GM18861 (cell line): ENCODE measurements around the gene MRPS35.
A peak's percentile ranks its signal among the peaks of the same experiment; 100 is the strongest.

Source experiments
- ATAC-seq: cut with Tn5 transposase; IDR thresholded peaks from one replicate; pipeline ENCODE4 v1.9.1; 2021; ENCODE audit not compliant: unreplicated experiment

MRPS35 gene

GRCh38 chr12:27710592-27711316 is at the start of gene MRPS35:
Gene MRPS35, plus strand, starts transcription at chr12:27710832. Its CDS starts 12 bp downstream, at chr12:27710844.
- ATAC-seq: peak; percentile 95

- ATAC-seq: no peak
Observed at GRCh38 chr12:27665704-27666103, 44.9 kb upstream of the MRPS35 start.

DNA sequence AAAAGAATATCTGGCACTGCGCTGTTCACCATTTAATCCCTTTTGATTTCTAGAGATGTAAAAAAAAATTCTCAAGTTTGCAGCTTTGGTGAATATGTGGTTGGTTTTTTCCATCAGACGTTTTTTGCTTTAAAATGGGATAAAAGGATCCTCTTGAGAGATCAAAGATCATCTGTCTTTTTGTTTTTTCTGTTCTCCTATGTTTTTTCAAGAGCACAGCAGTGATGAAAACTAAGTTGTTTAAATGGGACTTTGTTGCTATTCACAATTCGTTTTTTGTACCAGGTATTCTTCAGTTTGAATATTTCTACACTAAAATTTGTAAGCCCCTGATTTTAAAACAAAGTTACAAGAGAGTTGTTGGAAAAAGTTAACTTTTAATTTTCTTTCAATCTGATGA is 44.1 kb upstream of the MRPS35 start:
- no peak for ATAC-seq

GRCh38 chr12:27667540-27667939 is 43.1 kb upstream of the MRPS35 start:
- ATAC-seq: no peak

GRCh38 chr12:27672051-27672450 is 38.6 kb upstream of the MRPS35 start:
- ATAC-seq: no peak

- no peak for ATAC-seq
Observed at GRCh38 chr12:27672643-27673042, 38.0 kb upstream of the MRPS35 start.

GRCh38 chr12:27673101-27673718 is 37.4 kb upstream of the MRPS35 start:
- no peak for ATAC-seq

DNA sequence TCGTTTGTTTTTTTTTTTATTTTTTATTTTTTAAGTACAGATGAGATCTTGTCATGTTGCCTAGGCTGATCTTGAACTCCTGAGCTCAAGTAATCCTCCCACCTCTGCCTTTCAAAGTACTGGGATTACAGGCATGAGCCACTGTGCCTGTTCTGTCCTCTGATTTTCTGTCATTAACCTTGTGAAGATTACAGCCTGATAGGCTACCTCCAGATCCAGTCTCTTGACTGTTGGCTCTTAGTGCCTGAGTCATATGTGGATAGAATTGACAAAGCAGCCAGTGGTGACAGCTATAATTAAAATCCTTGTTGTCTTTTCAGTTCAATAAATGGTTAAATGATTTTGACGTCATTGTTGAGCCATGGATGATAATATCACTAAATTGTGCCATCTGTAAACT is 35.6 kb upstream of the MRPS35 start:
- ATAC-seq: no peak

GRCh38 chr12:27680619-27681018 is 30.0 kb upstream of the MRPS35 start:
- ATAC-seq: no peak

GRCh38 chr12:27682534-27682933 is 28.1 kb upstream of the MRPS35 start:
- no peak for ATAC-seq

- no peak for ATAC-seq
Observed at GRCh38 chr12:27685274-27685673, 25.4 kb upstream of the MRPS35 start.

GRCh38 chr12:27686147-27686546 is 24.5 kb upstream of the MRPS35 start:
- ATAC-seq: no peak

DNA sequence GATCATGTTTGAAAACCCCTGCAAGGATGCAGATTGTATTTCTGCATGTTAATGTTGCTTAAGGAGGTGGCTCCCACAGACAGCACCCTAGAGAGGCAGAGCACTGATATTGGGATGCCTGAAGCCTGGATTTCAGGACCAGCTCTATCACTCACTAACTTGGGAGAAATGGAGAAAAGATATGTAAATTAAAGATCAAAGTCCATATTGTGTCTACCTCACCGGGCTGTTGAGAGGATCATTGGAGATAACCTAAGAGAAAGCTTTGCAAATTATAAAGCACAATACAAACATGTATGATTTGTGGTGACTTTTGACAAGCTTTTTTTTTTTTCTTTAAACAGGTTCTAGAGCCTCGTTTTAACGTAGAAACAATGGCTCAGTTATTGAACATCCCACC is 22.0 kb upstream of the MRPS35 start:
- no peak for ATAC-seq

- ATAC-seq: no peak
Observed at GRCh38 chr12:27689558-27690180, 21.0 kb upstream of the MRPS35 start.

DNA sequence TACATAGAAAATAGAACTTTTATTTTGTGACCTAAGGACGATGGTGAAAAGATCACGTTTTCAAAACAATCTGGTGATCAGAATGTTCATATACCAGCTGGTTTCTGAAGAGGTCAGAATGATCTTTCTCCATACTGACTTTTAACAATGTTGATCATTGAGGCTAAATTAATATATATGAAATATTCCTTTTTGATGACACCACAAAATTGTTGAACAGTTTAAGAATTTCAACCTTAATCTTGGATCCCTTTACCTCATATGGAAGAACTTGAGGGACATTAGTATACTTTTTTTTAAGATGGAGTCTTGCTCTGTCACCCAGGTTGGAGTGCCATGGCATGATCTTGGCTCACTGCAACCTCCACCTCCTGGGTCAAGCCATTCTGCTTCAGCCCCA is 17.2 kb upstream of the MRPS35 start:
- ATAC-seq: no peak

DNA sequence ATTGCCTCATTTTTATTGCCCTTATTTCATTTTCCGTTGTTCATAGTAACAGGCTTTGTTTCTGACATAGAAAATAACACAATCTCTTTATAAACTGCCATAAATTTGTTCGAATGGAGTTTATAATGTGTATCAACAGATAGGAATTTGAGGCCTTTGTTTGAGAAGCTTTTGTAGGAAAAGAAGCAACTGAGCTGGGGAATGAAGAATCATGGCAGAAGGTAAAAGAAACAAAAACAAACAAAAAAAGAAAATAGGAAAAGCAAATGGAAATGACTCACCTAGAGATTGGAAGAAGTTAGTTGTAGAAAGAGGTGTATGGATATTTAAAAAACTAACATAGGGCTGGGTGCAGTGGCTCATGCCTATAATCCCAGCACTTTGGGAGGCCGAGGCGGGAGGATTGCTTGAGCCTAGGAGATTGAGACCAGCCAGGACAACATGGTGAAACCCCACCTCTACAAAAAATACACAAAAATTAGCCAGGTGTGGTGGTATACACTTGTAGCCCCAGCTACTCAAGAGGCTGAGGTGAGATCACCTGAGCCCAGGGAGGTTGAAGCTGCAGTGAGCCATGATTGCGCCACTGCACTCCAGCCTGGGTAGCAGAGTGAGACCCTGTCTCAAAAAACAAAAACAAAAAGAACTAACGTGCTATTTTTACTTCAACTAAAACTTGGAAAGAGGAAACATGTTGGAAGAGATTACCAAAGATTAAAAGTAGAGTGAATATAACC is 14.9 kb upstream of the MRPS35 start:
- ATAC-seq: no peak

GRCh38 chr12:27696293-27696652 is 14.4 kb upstream of the MRPS35 start, which contains the start of gene REP15:
Gene REP15, plus strand, starts transcription at chr12:27696447. Its CDS starts 116 bp downstream, at chr12:27696563.
- ATAC-seq: no peak

- ATAC-seq: no peak
Observed at GRCh38 chr12:27696864-27697564, 13.6 kb upstream of the MRPS35 start.

DNA sequence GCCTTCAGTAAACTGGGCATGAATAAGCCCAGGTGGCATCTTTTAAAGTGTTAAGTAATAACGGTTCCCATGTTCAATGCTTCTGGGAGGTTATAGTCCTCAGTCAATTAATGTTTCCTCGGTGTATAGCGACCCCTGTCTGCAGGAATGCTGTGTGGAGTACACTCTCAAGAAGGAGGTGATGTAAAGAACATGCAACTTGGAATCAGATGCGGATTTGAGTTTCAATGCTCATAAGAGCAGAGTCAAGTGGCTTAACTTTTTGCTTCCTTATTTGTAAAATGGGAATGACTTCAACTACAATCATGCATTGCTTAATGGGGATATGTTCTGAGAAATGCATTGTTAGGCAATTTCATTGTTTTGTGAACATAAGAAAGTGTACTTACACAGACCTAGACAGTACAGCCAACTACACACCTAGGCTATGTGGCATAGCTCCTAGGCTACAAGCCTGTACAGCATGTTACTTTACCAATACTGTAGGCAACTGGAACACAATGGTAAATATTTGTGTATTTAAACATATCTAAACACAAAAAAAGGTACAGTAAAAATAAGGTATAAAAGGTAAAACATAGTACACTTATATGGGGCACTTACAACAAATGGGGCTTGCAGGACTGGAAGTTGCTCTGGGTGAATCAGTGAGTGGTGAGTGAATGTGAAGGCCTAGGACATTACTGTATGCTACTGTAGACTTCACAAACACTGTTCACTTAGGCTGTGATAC is 6.7 kb upstream of the MRPS35 start:
- peak; percentile 88 for ATAC-seq

- ATAC-seq: no peak
Observed at GRCh38 chr12:27705263-27705662, 5.4 kb upstream of the MRPS35 start.
